ENCODE data around the gene PSAT1. TPM values are rescaled to one million over a fixed set of nuclear protein-coding genes. Genes with fewer than 3 reads are reported as not detected.

PSAT1 gene
- total RNA-seq, 1 experiment from 2014 or later = 215 TPM

DNA sequence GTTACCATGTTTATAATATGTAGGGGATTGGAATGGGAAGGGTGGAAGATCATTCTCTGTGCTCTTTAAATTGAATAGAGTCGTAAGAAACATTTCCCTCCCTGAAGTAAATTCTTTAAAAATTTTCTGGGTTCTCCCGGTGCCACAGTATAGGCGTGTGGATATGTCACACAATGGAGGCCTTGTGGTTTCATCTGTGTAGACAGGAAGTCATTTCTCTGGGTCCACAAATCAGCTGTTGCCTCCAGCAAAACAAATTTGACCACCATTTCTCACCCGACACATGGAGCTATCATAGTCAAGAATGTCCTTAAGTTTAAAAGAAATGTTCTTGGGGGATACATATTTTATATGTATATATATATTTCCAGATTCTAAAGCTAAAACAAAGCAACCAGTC, 43.6 kb upstream of the PSAT1 start:
- Histone ChIP-seq H3K14ac (ENCODE audit: insufficient read depth, low read length) (no peak overlapping the region), H3K27me3 (ENCODE audit: insufficient read depth, low read length) (no peaks in the 10 kb centered on the region), H2BK5ac (ENCODE audit: insufficient read length, low read length) (no peak overlapping the region), H3K23me2 (ENCODE audit: insufficient read length, low read depth, low read length, poor library complexity, severe bottlenecking) (no peaks in the 10 kb centered on the region), H2BK20ac (ENCODE audit: low read depth, low read length, poor library complexity, severe bottlenecking) (no peak overlapping the region), H4K5ac (ENCODE audit: insufficient read length, low read depth, low read length) (no peak overlapping the region), H3K23ac (ENCODE audit: insufficient read length, low read depth, low read length) (no peak overlapping the region), H2AK5ac (ENCODE audit: insufficient read length, low read length) (no peak overlapping the region), H3K79me1 (ENCODE audit: insufficient read depth, low read depth, low read length, poor library complexity, severe bottlenecking) (no peaks in the 10 kb centered on the region), H3K9me3 (ENCODE audit: control insufficient read depth, low read depth, low read length) (no peaks in the 10 kb centered on the region), H4K20me1 (ENCODE audit: control insufficient read depth, insufficient read depth, insufficient read length) (no peaks in the 10 kb centered on the region), H4K91ac (ENCODE audit: insufficient read length, low read depth, low read length) (no peak overlapping the region), H2BK15ac (ENCODE audit: low read depth, low read length) (no peak overlapping the region), H3K56ac (ENCODE audit: insufficient read length, low read depth, low read length) (no peak overlapping the region), H3K4ac (ENCODE audit: low read depth, low read length) (no peak overlapping the region), H3K4me1 (ENCODE audit: insufficient read depth, low read length) (no peaks in the 10 kb centered on the region), H3K27ac (ENCODE audit: insufficient read length, low read depth, low read length) (no peak overlapping the region), H3K79me2 (ENCODE audit: insufficient read depth, low read length) (no peaks in the 10 kb centered on the region), H3K9ac (ENCODE audit: extremely low read depth, insufficient read length, low read length) (no peak overlapping the region), H2BK120ac (ENCODE audit: low read depth, low read length, poor library complexity, severe bottlenecking) (no peak overlapping the region), H2BK12ac (ENCODE audit: insufficient read length, low read depth, low read length) (no peak overlapping the region), H3K18ac (ENCODE audit: insufficient read length, low read depth, low read length) (no peak overlapping the region), H3K4me2 (ENCODE audit: insufficient read depth, insufficient read length, low read length) (no peak overlapping the region), H3T11ph (ENCODE audit: low read length) (no peak overlapping the region), H2AFZ (ENCODE audit: low read length) (no peak overlapping the region), H4K8ac (replicated peaks; ENCODE audit: insufficient read length, low read depth, low read length) (no peak overlapping the region)
- H3K9me3 Mint-ChIP-seq = no peaks in the 10 kb centered on the region
- H3K4me1 Mint-ChIP-seq = no peaks in the 10 kb centered on the region
- H3K27me3 Mint-ChIP-seq (ENCODE audit: low read depth) = no peaks in the 10 kb centered on the region
- DNase-seq = no peak
- no peak overlapping the region for H3K4me3 Mint-ChIP-seq
- peaks cover 4 to 57% (median 52%) of the 10 kb centered on the region in 3 experiments; a peak in 6 of 7 replicates for H3K36me3 Mint-ChIP-seq (ENCODE audit: insufficient read depth in 1 of 3, low read depth in 3 of 3)
- TF ChIP-seq, protein P1, sequence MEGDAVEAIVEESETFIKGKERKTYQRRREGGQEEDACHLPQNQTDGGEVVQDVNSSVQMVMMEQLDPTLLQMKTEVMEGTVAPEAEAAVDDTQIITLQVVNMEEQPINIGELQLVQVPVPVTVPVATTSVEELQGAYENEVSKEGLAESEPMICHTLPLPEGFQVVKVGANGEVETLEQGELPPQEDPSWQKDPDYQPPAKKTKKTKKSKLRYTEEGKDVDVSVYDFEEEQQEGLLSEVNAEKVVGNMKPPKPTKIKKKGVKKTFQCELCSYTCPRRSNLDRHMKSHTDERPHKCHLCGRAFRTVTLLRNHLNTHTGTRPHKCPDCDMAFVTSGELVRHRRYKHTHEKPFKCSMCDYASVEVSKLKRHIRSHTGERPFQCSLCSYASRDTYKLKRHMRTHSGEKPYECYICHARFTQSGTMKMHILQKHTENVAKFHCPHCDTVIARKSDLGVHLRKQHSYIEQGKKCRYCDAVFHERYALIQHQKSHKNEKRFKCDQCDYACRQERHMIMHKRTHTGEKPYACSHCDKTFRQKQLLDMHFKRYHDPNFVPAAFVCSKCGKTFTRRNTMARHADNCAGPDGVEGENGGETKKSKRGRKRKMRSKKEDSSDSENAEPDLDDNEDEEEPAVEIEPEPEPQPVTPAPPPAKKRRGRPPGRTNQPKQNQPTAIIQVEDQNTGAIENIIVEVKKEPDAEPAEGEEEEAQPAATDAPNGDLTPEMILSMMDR (conservative IDR thresholded peaks at IDR 0.05) = no peak
- H3K27ac Mint-ChIP-seq = no peak overlapping the region
- WGBS (ENCODE audit: extremely low coverage, insufficient read length, low lambda C conversion rate) = no CpG with 5 or more reads among the region's 4 CpGs
